Hepatocyte (in vitro differentiated cells): Measurements from ENCODE around the gene REG3G. TPM values are rescaled to one million over a fixed set of nuclear protein-coding genes. Genes with fewer than 3 reads are reported as not detected.

ENCODE experiments used
- DNase-seq: peaks from one replicate; pipeline ENCODE4 v3.0.0-alpha.2; 2016; ENCODE audit warnings: low spot score
- H2AFZ ChIP-seq: fragments of 200-600 bp; sonication (generic); 2 replicates; pipeline ENCODE4 v1.6.0; 2016; ENCODE audit warnings: antibody characterized with exemption, mild to moderate bottlenecking
- H3K27ac ChIP-seq: fragments of 200-600 bp; sonication (generic); 2 replicates; pipeline ENCODE4 v1.5.1; 2016; ENCODE audit warnings: mild to moderate bottlenecking
- H3K27me3 ChIP-seq: fragments of 200-600 bp; sonication (generic); 2 replicates; pipeline ENCODE4 v1.6.1; 2016
- H3K36me3 ChIP-seq: fragments of 200-600 bp; sonication (generic); replicated peaks from 2 replicates; pipeline ENCODE4 v1.5.1; 2016; ENCODE audit warnings: low read depth; ENCODE audit not compliant: insufficient read depth
- H3K4me1 ChIP-seq: fragments of 200-600 bp; sonication (generic); 2 replicates; pipeline ENCODE4 v1.5.1; 2016; ENCODE audit warnings: mild to moderate bottlenecking, moderate library complexity; ENCODE audit not compliant: insufficient read depth
- H3K4me2 ChIP-seq: fragments of 200-600 bp; sonication (generic); 2 replicates; pipeline ENCODE4 v1.6.0; 2016
- H3K4me3 ChIP-seq: fragments of 200-600 bp; sonication (generic); 2 replicates; pipeline ENCODE4 v1.5.1; 2016; ENCODE audit warnings: mild to moderate bottlenecking
- H3K79me2 ChIP-seq: fragments of 200-600 bp; sonication (generic); 2 replicates; pipeline ENCODE4 v1.6.0; 2017; ENCODE audit warnings: mild to moderate bottlenecking
- H3K9me2 ChIP-seq: fragments of 200-600 bp; sonication (generic); replicated peaks from 2 replicates; pipeline ENCODE4 v1.6.0; 2017; ENCODE audit warnings: mild to moderate bottlenecking; ENCODE audit not compliant: insufficient read depth
- H3K9me3 ChIP-seq: fragments of 200-600 bp; sonication (generic); 2 replicates; pipeline ENCODE4 v1.5.1; 2016; ENCODE audit warnings: low read depth, mild to moderate bottlenecking
- H4K20me1 ChIP-seq: fragments of 200-600 bp; sonication (generic); 2 replicates; pipeline ENCODE4 v1.6.0; 2016; ENCODE audit warnings: mild to moderate bottlenecking; ENCODE audit not compliant: insufficient read depth, poor library complexity, severe bottlenecking
- EZH2 ChIP-seq: fragments of 200-600 bp; sonication (generic); IDR thresholded peaks from 2 replicates; pipeline ENCODE4 v1.6.1; 2016; ENCODE audit warnings: antibody characterized with exemption, mild to moderate bottlenecking, borderline replicate concordance
- EZH2phosphoT487 ChIP-seq: fragments of 200-600 bp; sonication (generic); IDR thresholded peaks from one replicate; pipeline ENCODE4 v1.6.1; 2018; ENCODE audit warnings: antibody characterized with exemption, mild to moderate bottlenecking, low read depth, moderate library complexity; ENCODE audit not compliant: unreplicated experiment, severe bottlenecking
- WGBS: methylation state at CpG from one replicate; pipeline ENCODE4 v1.1.6; 2016; ENCODE audit warnings: low lambda C conversion rate; ENCODE audit errors: missing lambda C conversion rate; 5-methylcytosine and 5-hydroxymethylcytosine counted together
- polyA plus RNA-seq: library from polyadenylated mRNA; unstranded; fragments of >200 nt; fragmentation: Nextera tagmentation; extraction: Ambion mirVana; gene quantifications from 2 replicates; pipeline ENCODE4 v1.2.1, GENCODE V29; 2016
- total RNA-seq: library from RNA; depleted of rRNA; stranded (reverse); fragments of >200 nt; gene quantifications from 2 replicates; pipeline ENCODE4 v1.2.3, GENCODE V29; 2014
- TF ChIP-seq, protein P1 (sequence below): fragments of 200-600 bp; sonication (generic); IDR thresholded peaks from 2 replicates; pipeline ENCODE4 v1.5.1; 2016; ENCODE audit warnings: antibody characterized with exemption, mild to moderate bottlenecking; ENCODE audit not compliant: poor library complexity

Gene REG3G
- total RNA-seq: 0.30 TPM in 1 of 2 replicates, not detected in the other
- 1.3 and 2.3 TPM in 2 replicates for polyA plus RNA-seq

DNA sequence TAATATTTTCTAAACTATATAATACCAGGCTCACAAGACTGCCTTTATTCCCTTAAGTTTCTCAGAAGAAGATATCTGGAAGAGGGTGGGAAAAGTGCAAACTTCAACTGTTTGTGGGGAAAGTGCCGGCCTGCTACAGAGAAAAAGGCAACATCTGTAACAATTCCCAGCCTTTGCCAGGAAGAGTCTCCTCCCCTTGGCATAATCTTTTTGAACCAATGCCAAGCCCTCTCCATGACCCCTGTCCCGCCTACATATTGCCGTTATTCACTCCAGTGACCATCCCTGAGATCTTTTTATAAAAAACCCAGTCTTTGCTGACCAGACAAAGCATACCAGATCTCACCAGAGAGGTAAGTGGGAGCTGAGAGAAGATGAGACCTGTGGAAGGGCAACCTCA, at the start of gene REG3G:
Gene REG3G (plus strand): TSS at position 282 of the 400 bp plus-strand sequence. CDS start 392 bp downstream, outside the sequence.
- TF ChIP-seq, protein P1, sequence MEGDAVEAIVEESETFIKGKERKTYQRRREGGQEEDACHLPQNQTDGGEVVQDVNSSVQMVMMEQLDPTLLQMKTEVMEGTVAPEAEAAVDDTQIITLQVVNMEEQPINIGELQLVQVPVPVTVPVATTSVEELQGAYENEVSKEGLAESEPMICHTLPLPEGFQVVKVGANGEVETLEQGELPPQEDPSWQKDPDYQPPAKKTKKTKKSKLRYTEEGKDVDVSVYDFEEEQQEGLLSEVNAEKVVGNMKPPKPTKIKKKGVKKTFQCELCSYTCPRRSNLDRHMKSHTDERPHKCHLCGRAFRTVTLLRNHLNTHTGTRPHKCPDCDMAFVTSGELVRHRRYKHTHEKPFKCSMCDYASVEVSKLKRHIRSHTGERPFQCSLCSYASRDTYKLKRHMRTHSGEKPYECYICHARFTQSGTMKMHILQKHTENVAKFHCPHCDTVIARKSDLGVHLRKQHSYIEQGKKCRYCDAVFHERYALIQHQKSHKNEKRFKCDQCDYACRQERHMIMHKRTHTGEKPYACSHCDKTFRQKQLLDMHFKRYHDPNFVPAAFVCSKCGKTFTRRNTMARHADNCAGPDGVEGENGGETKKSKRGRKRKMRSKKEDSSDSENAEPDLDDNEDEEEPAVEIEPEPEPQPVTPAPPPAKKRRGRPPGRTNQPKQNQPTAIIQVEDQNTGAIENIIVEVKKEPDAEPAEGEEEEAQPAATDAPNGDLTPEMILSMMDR: no peak
- TF ChIP-seq EZH2: no peak
- no peak for TF ChIP-seq EZH2phosphoT487
- Histone ChIP-seq H3K9me3 (no peaks in the 10 kb centered on the region), H2AFZ (no peak within 1 kb of the TSS), H3K4me1 (no peaks in the 10 kb centered on the region), H3K27ac (no peak within 1 kb of the TSS), H3K79me2 (no peaks in the 10 kb centered on the region), H3K27me3 (no peaks in the 10 kb centered on the region), H3K4me2 (no peak within 1 kb of the TSS), H3K36me3 (no peaks in the 10 kb centered on the region), H4K20me1 (no peaks in the 10 kb centered on the region), H3K4me3 (no peak within 1 kb of the TSS), H3K9me2 (no peaks in the 10 kb centered on the region)
- no peak for DNase-seq
- 82% methylated on average over 3 of the region's 3 CpGs for WGBS

GRCh38 chr2:78977661-78978145, 47.8 kb upstream of the REG3G start:
- H3K27me3 ChIP-seq: no peaks in the 10 kb centered on the region
- no peak overlapping the region for H2AFZ ChIP-seq
- no peaks in the 10 kb centered on the region for H4K20me1 ChIP-seq
- 93% methylated on average over 4 of the region's 4 CpGs for WGBS
- no peaks in the 10 kb centered on the region for H3K9me2 ChIP-seq
- TF ChIP-seq EZH2 (no peak), EZH2phosphoT487 (no peak)
- TF ChIP-seq, protein P1: no peak
- no peak overlapping the region for H3K27ac ChIP-seq
- no peaks in the 10 kb centered on the region for H3K9me3 ChIP-seq
- H3K4me3 ChIP-seq: no peak overlapping the region
- H3K4me1 ChIP-seq: no peaks in the 10 kb centered on the region
- no peaks in the 10 kb centered on the region for H3K36me3 ChIP-seq
- no peak for DNase-seq
- H3K4me2 ChIP-seq: no peak overlapping the region
- no peaks in the 10 kb centered on the region for H3K79me2 ChIP-seq

GRCh38 chr2:78978340-78978739, 47.2 kb upstream of the REG3G start:
- Histone ChIP-seq H3K4me1 (no peaks in the 10 kb centered on the region), H3K4me2 (no peak overlapping the region)
- TF ChIP-seq EZH2: no peak
- TF ChIP-seq, protein P1: no peak
- TF ChIP-seq EZH2phosphoT487: no peak

More at GRCh38 chr2:78978340-78978739, 47.2 kb upstream of the REG3G start:
- H3K9me2 ChIP-seq: no peaks in the 10 kb centered on the region
- H3K4me3 ChIP-seq: no peak overlapping the region
- DNase-seq: no peak
- no peak overlapping the region for H2AFZ ChIP-seq
- H3K79me2 ChIP-seq: no peaks in the 10 kb centered on the region
- H4K20me1 ChIP-seq: no peaks in the 10 kb centered on the region
- no peaks in the 10 kb centered on the region for H3K27me3 ChIP-seq
- H3K36me3 ChIP-seq: no peaks in the 10 kb centered on the region
- no peak overlapping the region for H3K27ac ChIP-seq
- H3K9me3 ChIP-seq: no peaks in the 10 kb centered on the region
